Gastroesophageal sphincter (tissue), 3 donors: ENCODE data around the gene AGR2.

Source experiments
- CTCF ChIP-seq, 4 experiments: fragments of 200-600 bp in 2 of 4; fragments of 450-650 bp in 2 of 4; sonication (generic) in 1 of 4; IDR thresholded peaks; one replicate each; pipeline ENCODE4 v1.5.1; 2017 to 2019; ENCODE audit warnings: antibody characterized with exemption in 4 of 4, mild to moderate bottlenecking in 2 of 4, moderate library complexity in 2 of 4
- EP300 ChIP-seq: sonication (generic); formaldehyde crosslinking; IDR thresholded peaks from one replicate; pipeline ENCODE4 v1.6.1; 2017; ENCODE audit warnings: antibody characterized with exemption, mild to moderate bottlenecking
- POLR2A ChIP-seq, 2 donors: fragments of 450-650 bp; IDR thresholded peaks; one replicate each; pipeline ENCODE4 v1.6.1; 2017; ENCODE audit warnings: antibody characterized with exemption in 2 of 2, mild to moderate bottlenecking in 2 of 2, moderate library complexity in 1 of 2
- POLR2AphosphoS5 ChIP-seq: sonication (generic); formaldehyde crosslinking; IDR thresholded peaks from one replicate; pipeline ENCODE4 v1.6.1; 2017; ENCODE audit warnings: antibody characterized with exemption

DNA sequence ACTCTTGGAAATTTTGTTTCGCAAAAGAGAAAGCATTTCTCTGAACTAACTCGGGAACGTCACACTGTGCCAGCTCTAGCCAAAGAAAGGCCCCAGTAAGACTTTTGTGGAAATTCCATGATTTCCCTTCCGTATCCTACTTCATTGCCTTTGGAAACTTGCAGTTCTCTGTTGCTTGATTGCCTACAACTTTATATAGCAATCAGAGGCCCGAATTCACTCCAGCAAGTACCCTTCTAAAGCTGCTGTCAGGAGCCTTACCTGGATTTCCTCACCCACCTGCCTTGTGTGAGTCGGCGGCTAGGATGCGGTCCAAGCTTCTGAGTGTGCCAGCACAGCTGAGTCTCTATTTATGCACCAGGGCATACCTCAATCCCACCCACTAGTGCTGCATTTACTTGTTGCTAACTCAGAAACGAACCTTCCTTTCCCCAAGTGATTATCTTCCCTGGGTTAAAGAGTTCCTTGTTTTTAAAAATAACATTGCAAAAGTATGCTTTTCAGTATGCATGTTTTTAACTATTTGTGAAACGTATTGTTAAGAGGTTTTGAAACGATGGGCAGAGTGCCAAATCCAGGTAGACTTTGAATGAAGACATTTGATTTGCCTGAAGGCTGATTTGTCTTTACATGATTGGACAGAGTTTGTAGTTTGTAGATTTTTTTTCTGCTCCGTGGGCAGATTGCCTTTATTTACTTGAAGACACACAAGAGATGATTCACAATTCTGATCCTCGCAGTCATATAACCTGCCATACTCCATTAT, at the start of gene AGR2:
- TF ChIP-seq CTCF (IDR thresholded peaks at IDR 0.05) = no peak
- TF ChIP-seq POLR2AphosphoS5 = no peak
- no peak for TF ChIP-seq POLR2A (IDR thresholded peaks at IDR 0.05)
- TF ChIP-seq EP300 = no peak
